H7 (cell line): Measurements from ENCODE around the gene AMER1. TPM values are rescaled to one million over a fixed set of nuclear protein-coding genes. Genes with fewer than 3 reads are reported as not detected.
A peak's percentile ranks its signal among the peaks of the same experiment; 100 is the strongest.
"Not testable (repeated sequence)": the region's sequence is repeated elsewhere in the genome, so short reads cannot be mapped to it uniquely, and the experiment has no call there.

Source experiments
- DNase-seq: peaks from one replicate; pipeline ENCODE4 v3.0.0; 2012
- H3K27me3 ChIP-seq: 2 replicates; pipeline ENCODE4 v1.6.0; 2011; ENCODE audit warnings: mild to moderate bottlenecking, low read length; ENCODE audit not compliant: control insufficient read depth, insufficient read depth
- H3K36me3 ChIP-seq: replicated peaks from 2 replicates; pipeline ENCODE4 v1.5.1; 2011; ENCODE audit warnings: low read length; ENCODE audit not compliant: control insufficient read depth, insufficient read depth
- H3K4me3 ChIP-seq: 2 replicates; pipeline ENCODE4 v1.5.1; 2011; ENCODE audit warnings: low read depth, mild to moderate bottlenecking, control low read depth, low read length, moderate library complexity; ENCODE audit not compliant: insufficient read depth
- total RNA-seq: library from RNA; depleted of rRNA; stranded (reverse); fragments of >200 nt; shearing (Covaris generic); gene quantifications from 2 replicates; pipeline ENCODE4 v1.2.3, GENCODE V29; 2014; rRNA removed

Gene AMER1
- 7.4 and 8.3 TPM in 2 replicates for total RNA-seq

- no peak for DNase-seq
- H3K4me3 ChIP-seq, result peak within 1 kb of the TSS; percentile 70
- peaks cover 7% of the 10 kb centered on the region; the same call in 1 of the 2 replicates for H3K27me3 ChIP-seq
- H3K36me3 ChIP-seq, result no peaks in the 10 kb centered on the region
Observed at GRCh38 chrX:64205441-64205734, at the start of gene AMER1. TSS of gene AMER1 (minus strand) at chrX:64205708. CDS start at chrX:64193286, 12,422 bp downstream.

GRCh38 chrX:64230123-64230970 is 24.8 kb upstream of the AMER1 start, which contains the start of gene ASB12:
TSS of gene ASB12 (minus strand) at chrX:64230607. CDS start at chrX:64225650, 4,957 bp downstream.
- Histone ChIP-seq H3K36me3 (no peaks in the 10 kb centered on the region), H3K4me3 (no peak within 1 kb of the TSS), H3K27me3 (no peaks in the 10 kb centered on the region)
- DNase-seq, result peak; percentile 39

- Histone ChIP-seq H3K36me3 (no peaks in the 10 kb centered on the region), H3K27me3 (no peaks in the 10 kb centered on the region), H3K4me3 (no peak overlapping the region)
- DNase-seq, result no peak
Observed at GRCh38 chrX:64229154-64229553, 23.6 kb upstream of the AMER1 start.

GRCh38 chrX:64218023-64218422 is 12.5 kb upstream of the AMER1 start:
- H3K4me3 ChIP-seq, result no peak overlapping the region
- no peaks in the 10 kb centered on the region for H3K27me3 ChIP-seq
- no peaks in the 10 kb centered on the region for H3K36me3 ChIP-seq
- no peak for DNase-seq

DNA sequence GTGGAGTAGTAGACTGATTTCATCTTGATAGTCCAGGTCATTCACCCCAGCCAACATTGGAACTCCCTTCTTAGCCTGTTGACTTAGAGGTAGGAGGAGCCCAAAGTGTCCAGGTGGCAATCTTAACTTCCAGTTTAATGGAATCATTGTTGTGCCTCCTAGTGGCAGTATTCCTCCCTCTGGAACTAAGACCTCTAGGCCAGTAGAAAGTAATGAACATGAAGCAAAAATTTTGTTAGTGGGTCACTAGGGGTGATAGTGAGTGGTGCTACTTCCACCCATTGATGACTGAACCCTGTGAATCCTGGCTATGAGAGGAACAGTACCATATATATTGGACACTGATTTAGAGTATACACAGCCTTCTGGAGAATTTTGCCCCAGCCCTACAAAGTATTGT is 8.5 kb upstream of the AMER1 start:
- DNase-seq, H3K36me3 ChIP-seq, H3K4me3 ChIP-seq, H3K27me3 ChIP-seq: not testable (repeated sequence)

DNA sequence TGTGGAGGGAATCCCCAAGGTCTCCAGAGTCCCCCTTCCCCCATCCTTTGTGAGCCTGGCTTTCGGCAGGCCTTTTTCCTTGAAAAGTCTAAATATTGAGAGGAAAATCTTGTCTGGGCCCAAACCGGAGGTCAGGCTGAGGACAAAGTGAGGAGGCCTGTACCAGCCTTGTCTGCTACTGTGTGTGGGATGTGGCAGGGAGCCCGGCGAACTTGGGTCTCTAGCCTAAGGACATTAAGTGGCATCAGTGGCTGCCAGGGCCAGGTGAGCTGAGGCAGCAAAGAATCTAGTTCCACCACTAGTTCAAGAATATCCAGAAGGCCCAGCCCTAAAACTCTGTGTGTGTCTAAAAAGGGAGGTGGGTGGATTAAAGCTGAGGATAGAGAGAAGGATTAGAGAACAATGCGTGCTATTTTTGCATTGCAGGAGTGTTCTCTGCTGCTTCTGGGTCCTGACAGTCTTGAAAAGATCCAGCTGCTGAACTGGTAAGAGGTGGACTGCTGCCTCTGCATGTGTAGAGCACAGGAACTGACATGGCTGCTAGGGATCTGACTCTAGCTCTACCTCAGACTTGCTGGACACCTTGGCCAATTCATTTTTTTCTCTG is 1.2 kb upstream of the AMER1 start:
- H3K36me3 ChIP-seq, result no peaks in the 10 kb centered on the region
- no peak for DNase-seq
- H3K4me3 ChIP-seq, result peak overlapping the region; percentile 70; the same call in 1 of the 2 replicates
- peaks cover 7% of the 10 kb centered on the region; the same call in 1 of the 2 replicates for H3K27me3 ChIP-seq

GRCh38 chrX:64205735-64206501 is 410 bp upstream of the AMER1 start:
- peak; percentile 95 for DNase-seq
- Histone ChIP-seq H3K4me3 (peak overlapping the region; percentile 70), H3K36me3 (no peaks in the 10 kb centered on the region), H3K27me3 (peaks cover 7% of the 10 kb centered on the region; the same call in 1 of the 2 replicates)

- no peaks in the 10 kb centered on the region for H3K36me3 ChIP-seq
- peak; percentile 79 for DNase-seq
- H3K27me3 ChIP-seq, result peaks cover 7% of the 10 kb centered on the region; the same call in 1 of the 2 replicates
Observed at GRCh38 chrX:64204701-64205440, 637 bp downstream of the AMER1 start.

GRCh38 chrX:64204252-64204651 is 1.3 kb downstream of the AMER1 start:
- Histone ChIP-seq H3K36me3 (no peaks in the 10 kb centered on the region), H3K27me3 (peaks cover 7% of the 10 kb centered on the region; the same call in 1 of the 2 replicates), H3K4me3 (peak overlapping the region; percentile 70)
- DNase-seq, result peak; percentile 52

More at GRCh38 chrX:64204701-64205440, 637 bp downstream of the AMER1 start:
- H3K4me3 ChIP-seq, result peak overlapping the region; percentile 70

DNA sequence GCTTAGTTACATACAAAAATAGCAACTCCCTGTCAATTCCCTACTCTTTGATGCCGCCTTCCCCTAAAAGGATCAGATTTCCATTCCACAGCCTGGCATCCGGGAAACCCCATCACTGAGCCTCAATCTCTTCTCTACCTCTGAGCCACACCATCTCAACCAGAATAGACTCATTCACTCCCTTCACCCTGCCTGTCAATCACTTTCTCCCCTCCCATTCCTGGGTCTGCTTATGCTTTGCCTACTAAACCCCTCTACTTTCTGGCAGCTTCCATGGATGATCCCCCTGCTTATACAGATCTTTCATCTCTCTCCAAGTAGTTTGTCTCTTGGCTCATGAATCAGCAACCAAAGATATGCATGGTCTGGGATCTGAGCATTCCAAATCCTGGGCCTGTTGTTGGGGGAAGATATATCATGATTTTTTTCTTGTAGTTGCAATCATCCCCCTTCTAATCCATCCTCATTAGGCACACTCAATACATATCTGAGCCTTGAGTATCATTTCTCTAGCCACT is 2.6 kb downstream of the AMER1 start:
- H3K36me3 ChIP-seq, result no peaks in the 10 kb centered on the region
- peak; percentile 7 for DNase-seq

DNA sequence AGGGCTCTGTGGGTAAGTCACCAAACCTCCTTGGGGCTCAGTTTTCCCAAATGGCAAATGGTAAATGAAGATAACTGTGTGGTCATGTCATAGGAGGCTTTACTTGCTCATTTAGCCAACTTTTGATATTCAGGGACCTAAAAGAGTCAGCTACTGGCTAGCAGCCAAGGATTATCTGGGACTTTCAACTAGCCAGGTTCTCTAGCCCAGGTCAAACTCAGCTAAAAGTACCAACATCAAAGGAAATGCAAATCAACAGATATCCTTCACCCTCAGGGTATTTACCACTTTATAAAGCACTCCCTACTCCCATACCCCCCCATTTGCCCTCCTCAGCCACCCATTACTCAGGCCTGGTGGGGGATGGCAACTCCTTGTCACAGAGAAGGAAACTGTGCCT is 7.5 kb downstream of the AMER1 start:
- Histone ChIP-seq H3K36me3 (no peaks in the 10 kb centered on the region), H3K4me3 (no peak overlapping the region), H3K27me3 (no peaks in the 10 kb centered on the region)
- DNase-seq, result peak; percentile 2

More for the DNA sequence above, 2.6 kb downstream of the AMER1 start:
- peaks cover 7% of the 10 kb centered on the region; the same call in 1 of the 2 replicates for H3K27me3 ChIP-seq
- no peak overlapping the region for H3K4me3 ChIP-seq

DNA sequence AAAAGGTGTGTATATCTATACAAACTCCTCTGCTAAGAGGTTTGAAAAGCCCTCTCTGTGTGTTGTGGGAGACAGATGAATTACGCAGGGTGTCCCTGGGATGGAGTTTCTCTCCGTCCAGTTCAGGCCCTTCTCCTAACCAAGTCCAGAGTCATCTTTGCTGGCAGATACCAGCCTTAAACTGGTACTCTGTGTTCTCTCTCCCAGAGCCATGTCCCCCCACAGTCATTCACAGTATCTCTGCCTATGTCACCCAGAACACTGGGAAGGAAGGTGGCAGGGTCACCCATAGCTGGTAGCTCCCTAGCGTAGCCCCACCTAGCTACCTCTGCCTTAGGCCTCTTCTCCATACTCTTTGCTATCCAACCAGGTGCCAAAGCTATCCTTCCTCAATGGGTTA is 8.9 kb downstream of the AMER1 start:
- peaks cover 3% of the 10 kb centered on the region; the same call in 1 of the 2 replicates for H3K36me3 ChIP-seq
- no peak for DNase-seq
- no peak overlapping the region for H3K4me3 ChIP-seq
- no peaks in the 10 kb centered on the region for H3K27me3 ChIP-seq

GRCh38 chrX:64195862-64196261 is 9.6 kb downstream of the AMER1 start:
- H3K27me3 ChIP-seq, result no peaks in the 10 kb centered on the region
- peak; percentile 35 for DNase-seq
- no peak overlapping the region for H3K4me3 ChIP-seq
- H3K36me3 ChIP-seq, result peaks cover 3% of the 10 kb centered on the region; the same call in 1 of the 2 replicates
